NCI-H128 (cell line): ENCODE data around the gene RAB36.
A peak's percentile ranks its signal among the peaks of the same experiment; 100 is the strongest.

Experiments used
- DNase-seq: peaks from one replicate; lab custom pipeline; 2025; ENCODE audit not compliant: unreplicated experiment; lab: John Stamatoyannopoulos, UW

The RAB36 gene

DNA sequence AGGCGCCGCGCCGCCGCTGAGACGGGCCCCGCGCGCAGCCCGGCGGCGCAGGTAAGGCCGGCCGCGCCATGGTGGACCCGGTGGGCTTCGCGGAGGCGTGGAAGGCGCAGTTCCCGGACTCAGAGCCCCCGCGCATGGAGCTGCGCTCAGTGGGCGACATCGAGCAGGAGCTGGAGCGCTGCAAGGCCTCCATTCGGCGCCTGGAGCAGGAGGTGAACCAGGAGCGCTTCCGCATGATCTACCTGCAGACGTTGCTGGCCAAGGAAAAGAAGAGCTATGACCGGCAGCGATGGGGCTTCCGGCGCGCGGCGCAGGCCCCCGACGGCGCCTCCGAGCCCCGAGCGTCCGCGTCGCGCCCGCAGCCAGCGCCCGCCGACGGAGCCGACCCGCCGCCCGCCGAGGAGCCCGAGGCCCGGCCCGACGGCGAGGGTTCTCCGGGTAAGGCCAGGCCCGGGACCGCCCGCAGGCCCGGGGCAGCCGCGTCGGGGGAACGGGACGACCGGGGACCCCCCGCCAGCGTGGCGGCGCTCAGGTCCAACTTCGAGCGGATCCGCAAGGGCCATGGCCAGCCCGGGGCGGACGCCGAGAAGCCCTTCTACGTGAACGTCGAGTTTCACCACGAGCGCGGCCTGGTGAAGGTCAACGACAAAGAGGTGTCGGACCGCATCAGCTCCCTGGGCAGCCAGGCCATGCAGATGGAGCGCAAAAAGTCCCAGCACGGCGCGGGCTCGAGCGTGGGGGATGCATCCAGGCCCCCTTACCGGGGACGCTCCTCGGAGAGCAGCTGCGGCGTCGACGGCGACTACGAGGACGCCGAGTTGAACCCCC lies 35.8 kb downstream of the RAB36 start:
- DNase-seq = no peak

DNA sequence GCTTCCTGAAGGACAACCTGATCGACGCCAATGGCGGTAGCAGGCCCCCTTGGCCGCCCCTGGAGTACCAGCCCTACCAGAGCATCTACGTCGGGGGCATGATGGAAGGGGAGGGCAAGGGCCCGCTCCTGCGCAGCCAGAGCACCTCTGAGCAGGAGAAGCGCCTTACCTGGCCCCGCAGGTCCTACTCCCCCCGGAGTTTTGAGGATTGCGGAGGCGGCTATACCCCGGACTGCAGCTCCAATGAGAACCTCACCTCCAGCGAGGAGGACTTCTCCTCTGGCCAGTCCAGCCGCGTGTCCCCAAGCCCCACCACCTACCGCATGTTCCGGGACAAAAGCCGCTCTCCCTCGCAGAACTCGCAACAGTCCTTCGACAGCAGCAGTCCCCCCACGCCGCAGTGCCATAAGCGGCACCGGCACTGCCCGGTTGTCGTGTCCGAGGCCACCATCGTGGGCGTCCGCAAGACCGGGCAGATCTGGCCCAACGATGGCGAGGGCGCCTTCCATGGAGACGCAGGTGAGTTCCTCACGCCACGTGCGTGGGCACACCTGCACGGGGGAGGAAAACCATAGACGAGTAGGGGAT lies 36.5 kb downstream of the RAB36 start:
- no peak for DNase-seq

DNA sequence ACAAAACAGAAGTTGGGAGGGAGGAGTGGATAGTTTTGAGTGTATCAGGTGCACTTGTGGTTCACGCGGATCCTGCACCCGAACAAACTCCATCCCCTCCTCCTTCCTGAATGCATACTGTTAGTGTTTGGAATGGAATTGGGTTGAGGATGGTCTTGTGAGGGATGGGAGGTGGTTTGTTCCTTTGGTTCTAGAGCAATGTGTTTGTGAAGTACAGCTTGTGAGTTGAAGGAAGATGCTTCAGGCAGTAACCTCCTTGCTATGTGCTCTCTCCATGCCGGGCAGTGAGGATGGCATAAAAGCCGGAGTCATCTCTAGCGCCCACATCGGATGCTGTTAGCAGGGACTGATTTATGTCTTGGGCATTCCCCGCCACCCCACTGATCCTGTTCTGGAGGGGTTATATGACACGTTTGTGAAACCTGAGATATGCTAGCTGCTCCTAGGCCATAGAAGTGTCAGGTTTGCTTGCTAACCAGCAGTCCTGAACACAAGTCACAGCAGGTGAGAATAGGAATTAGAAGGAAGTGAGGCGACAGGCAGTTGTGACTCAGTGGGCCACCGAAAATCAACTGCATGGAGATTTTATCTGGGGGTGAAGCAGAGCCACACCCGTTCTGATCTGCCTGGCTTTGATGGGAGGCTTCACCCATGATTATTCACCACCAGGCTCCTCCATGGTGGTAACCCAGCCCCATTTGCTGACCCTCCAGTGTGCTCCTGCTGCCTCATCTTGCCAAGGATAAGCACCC lies 37.2 kb downstream of the RAB36 start:
- peak; percentile 56 for DNase-seq

DNA sequence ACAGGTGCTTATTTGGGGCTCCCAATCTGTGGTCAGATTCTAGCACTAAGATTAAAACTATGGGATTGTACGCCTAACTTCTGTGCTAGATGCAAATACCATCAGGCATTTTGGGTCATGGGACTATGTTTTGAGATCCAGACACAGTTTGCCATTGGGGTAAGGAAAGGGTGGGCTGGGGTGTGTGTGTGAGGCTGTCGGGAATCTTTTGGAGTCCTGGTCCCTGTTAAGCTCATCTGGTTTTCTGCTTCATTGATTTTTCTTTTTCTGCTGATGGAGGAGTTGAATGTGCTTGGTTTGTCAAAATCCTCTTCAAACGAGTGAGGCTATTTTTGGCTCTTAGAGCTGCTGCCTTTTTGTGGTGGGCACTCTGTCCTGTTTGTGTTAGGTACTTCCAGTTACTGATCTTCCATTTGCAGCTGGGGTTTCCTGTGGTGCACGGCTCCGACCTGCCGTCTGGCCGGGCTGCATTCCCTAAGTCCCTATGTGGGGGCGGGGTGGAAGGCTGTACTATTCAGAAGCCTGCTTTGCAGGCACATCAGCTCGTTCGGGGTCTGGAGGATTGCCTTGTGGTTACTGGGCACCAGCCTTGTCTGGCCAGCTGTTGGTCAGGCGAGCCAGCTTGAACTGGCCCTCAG lies 37.9 kb downstream of the RAB36 start:
- DNase-seq = no peak

DNA sequence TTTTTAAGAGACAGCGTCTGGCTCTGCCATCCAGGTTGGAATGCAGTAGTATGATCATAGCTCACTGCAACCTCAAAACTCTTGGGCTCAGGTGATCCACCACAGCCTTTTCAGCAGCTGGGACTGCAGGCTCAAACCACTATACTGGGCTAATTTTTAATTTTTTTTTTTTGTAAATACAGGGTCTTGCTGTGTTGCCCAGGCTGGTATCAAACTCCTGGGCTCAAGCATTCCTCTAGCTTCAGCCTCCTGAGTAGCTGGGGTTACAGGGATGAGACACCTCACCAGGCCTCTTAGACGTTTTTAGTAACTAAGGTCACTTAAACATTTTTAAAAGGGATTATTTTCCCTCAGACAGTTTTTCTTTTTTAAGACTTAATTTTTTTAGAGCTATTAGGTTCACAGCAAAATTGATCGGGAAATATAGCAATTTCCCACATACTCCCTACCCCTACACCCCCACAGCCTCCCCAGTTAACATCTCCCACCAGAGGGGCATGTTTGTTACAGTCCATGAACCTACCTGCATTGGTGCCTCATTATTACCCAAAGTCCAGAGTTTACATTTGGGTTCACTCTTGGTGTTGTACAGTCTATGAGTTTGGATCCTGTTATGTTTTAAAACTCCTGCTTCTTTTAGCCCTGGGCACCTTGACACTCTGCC lies 39.0 kb downstream of the RAB36 start:
- DNase-seq = no peak

DNA sequence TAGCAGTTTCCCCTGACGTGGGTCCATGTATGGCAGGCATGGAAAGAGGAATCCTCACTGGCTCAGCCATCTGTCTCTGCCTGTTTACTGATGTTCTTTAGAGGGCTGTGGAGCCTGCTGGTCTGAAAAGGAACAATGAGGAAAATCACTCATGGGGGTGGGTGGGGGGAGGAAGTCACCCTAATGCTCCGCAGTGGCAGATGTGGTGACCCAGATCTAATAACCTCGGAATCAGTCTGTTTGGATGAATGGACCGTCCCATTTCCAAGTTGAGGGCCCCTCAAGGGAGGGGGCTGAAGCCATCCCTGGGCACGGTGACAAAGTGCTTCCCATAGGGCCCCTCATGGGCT lies 39.5 kb downstream of the RAB36 start:
- DNase-seq = no peak

DNA sequence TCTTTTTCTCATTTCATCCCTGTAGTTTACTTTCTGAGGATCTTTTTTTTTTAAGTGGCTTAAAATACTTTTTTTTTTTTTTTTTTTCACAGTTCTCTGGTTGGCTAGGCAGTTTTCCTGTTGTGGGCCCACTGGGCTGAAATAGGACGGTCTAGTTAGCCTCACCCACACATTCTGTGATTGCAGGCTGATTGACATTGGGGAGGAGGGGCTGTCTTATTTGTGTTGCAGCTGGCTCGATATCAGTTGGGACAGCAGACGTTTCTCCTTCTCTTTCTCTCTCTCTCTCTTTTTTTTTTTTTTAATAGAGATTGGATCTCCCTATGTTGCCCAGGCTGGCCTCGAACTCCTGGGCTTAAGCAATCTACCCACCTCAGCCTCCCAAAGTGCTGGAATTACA lies 41.9 kb downstream of the RAB36 start:
- DNase-seq = no peak

DNA sequence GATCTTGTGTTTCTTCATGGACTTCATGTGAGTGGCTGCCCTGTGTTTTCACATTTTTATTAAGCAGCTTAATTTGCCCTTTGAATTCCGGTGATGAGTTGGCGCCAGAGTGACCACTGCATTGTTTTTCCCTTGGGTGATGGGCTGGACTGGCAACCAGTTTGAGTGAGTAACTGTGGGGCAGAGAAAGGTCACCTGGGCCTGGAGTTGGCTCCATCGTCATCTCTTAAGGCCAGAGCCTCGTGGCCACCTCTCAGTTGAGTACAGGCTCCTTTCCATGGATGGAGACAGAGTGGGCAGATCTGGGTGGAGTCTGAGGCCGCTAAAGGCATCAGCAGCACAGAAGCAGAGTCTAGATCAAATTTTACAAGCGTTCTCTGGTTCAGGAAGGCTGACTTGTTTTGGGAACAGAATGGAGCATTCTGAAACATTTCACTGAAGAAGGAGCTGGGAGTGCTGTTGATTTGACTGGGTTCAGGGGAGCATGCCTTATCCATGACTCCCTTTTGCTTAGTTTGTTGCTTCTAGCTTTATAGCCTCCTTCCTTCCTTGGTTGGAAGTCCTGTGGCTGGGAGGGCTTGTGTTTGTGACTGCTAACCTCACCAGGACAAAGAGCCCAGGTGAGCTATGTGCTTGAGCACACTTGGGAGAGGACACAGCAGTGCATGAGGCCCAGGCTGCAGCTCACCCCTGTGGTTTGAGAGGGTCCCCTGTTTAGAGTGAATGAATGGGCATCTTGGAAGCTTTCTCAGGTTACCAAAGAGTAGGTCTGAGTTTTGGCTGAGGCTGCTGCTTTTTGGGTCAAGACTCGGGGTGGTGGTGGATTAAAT lies 42.8 kb downstream of the RAB36 start:
- DNase-seq = no peak

DNA sequence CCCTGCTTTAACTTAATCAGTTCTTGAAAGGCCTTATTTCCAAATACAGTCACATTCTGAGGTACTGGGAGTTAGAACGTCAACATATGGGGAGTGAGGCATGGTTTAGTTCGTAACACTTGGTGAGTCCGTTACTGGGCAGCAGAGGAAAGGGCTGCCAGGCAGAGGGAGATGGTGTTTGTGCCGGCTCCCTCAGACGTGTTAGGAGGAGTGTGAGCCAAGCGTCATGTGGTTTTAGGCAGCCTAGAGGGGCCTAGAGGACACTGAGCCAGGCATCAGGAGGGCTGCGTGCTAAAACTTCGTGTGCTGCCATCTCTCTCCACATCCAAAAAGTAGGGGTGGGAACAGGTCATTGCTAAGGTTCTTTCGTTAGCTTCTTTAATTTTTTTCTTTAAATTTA lies 45.2 kb downstream of the RAB36 start:
- DNase-seq = no peak

DNA sequence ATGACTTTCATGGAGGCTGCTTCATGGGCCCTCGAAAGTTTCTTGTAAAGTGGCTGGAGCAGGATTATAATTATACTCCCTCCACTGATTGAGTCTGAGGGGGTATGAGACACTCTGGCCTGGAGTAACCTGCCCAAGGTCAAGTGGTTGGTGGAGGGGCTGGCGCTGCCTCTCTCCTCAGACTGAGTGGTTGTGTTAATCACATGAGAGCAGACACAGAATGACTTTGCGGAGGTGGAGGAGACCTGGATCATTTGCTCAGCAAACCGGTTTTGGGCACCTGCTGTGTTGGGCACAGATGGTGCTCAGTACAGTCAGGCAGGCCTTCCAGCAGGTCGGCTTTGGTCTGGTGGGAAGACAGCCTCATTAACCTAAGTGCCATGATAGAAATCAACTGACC lies 46.9 kb downstream of the RAB36 start:
- DNase-seq = no peak

DNA sequence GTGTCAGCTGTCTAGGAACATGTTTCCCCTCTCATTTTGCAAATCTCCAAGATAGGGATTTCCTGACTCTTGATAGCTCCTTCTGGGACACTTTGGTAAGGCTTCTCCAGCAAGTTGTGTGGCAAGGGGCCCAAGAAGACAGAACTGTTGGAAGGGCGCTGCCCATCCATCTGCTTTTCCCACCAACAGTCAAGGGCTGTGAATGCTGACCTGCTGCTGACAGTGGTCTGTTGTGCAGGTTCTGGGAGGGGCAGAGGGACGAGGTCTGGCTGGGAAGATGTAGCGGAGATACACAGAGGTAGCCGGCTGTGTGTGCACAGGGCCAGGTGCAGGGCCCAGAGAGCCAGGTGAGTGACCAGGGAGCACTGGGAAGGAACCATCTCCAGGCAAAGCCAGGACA lies 47.3 kb downstream of the RAB36 start:
- DNase-seq = no peak

DNA sequence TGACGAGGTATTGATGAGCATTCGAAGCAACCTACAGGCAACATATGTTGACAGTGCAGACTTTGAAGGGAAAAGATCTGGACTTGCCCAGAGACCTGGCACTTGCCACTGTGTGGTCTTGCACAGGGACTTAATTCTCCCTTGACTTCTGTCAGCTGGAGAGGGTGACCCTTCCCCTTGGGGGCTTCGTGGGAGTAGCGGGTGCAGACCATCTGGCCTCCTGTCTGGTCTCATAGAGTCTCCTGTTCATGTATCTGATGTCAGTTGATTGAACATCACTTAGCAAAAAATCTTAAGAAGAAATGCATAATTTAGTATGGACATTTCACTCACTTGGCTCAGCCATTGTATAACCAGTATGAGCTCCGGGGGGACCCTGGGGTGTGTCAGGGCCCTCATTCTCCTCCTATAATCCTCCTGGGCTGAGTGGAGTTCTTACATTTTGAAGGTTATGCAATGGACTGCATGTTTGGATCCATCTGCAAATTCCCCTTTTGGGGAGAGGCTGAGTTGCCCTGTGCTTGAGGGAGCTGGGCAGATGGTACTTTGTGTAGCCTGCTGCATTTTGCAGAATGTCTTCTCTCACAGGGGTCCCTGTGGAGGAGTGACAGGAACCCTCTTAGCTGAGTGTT lies 48.0 kb downstream of the RAB36 start:
- no peak for DNase-seq

DNA sequence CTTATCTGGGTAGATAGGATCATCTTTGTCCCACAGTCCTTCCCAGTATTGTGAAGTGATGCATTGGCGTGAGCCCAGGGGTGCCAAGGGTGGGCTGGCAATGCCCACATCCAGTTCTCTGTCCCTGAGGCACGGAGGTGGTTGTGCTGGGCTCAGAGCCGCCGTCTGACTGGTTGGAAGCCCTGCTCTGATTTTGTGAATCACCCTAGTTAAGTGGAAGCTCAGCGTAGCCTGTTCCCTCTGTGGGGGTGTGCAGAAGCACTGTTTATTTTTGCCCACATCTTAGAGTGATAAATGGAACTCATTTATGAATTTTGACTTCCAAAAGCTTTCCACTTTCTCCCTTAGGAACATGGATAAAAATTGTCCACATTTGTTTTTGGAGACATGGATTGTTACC lies 48.6 kb downstream of the RAB36 start:
- DNase-seq = no peak

DNA sequence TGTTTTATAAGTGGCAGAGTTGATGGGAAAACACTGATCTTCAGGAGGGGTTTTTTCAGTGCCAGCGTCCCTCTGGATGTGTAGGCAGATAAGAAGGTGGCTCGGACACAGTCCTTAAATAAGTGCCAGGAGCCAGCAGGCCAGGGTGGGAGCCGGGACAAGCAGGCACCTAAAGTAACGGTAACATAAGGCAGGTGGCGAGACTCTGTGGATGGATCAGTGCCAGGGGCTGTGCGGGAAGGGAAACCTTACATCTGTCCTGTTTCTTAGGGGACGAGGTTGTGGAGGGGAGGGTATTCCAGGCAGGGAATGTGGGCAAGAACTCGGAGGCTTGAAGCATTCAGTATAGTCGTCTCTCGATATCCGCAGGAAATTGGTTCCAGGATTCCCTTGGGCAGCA lies 50.9 kb downstream of the RAB36 start:
- no peak for DNase-seq

DNA sequence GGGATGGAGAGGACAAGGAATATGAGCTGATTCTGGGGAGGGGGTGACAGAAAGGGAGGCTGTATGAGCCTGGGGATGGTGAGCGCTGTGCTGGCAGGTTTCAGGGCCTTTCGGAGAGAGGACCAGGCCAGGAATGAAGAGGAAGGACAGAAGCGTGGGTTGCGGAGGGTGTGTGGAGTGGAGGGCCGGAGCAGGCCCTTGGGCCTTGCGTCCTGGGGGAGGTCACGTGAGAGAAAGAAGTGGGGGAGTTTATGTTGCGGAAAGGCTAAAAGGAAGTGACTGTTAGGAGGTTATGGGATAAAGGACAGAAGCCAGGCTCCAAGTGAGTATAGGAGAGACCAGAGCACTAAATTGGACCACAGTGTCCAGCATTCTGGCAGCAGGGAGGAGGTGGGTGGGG lies 52.6 kb downstream of the RAB36 start:
- no peak for DNase-seq

DNA sequence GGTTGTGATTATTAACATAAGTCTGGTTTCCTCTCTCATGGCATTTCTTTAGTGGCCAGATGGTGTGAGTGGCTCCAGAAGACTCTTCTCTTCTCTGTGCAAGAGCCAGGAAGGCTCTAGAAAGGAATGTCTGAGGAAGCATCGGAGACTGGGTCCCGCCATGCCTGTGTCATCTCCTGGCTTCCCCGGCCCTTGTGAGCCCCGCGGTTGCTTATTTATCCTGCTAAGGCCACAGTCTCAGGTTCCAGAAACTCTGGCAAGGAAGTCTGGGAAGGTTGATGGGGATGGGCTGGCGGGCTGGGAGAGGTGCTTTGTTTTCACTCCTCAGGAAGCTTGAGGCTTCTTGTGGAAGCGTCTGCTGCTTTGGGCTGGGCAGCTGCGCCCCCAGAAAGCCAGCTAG lies 53.9 kb downstream of the RAB36 start:
- DNase-seq = no peak

DNA sequence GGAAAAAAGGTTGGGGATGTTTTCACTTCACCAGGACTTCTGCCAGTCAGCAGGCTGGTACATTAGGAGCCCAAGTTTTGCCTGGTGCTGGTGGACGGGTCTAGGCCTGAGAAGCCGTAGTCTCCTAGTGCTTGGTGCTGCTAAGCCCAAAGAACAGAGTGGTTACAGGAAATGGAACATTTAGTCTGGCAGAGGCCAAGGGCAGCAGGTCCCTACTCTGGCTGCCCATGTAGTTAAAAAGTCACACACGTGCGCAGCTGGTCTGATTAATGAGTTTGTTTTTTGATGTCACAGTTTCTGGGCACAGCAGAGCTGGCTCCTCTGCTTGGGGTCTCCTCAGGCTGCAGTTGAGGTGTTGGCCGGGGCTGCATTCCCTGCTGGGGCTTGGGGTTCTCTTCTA lies 55.6 kb downstream of the RAB36 start:
- DNase-seq = no peak

DNA sequence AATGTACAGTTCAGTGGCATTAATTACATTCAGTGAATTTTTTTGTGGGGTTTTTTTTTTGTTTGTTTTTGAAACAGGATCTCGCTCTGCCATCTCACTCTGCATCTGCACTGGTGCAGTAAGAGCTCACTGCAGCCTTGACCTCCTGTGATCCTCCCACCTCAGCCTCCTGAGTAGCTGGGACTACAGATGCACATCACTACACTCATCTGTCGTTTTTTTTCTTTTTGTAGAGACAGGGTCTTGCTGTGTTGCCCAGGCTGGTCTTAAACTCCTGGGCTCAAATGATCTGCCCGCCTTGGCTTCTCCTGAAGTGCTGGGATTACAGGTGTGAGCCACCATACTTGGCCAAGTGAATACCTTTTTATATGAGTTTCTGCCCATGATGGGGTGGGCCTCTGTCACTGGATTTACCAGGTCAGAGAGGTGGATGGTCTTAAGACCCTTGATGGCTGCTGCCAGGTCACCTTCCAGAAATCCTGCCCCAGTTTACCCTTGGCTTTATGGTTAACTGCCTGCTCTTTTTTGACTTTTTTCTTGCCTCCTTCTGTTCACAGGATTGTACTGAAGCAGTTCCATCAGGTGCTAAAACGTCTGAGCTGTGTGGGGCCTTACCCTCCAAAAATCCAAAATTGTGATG lies 57.7 kb downstream of the RAB36 start:
- DNase-seq = no peak

DNA sequence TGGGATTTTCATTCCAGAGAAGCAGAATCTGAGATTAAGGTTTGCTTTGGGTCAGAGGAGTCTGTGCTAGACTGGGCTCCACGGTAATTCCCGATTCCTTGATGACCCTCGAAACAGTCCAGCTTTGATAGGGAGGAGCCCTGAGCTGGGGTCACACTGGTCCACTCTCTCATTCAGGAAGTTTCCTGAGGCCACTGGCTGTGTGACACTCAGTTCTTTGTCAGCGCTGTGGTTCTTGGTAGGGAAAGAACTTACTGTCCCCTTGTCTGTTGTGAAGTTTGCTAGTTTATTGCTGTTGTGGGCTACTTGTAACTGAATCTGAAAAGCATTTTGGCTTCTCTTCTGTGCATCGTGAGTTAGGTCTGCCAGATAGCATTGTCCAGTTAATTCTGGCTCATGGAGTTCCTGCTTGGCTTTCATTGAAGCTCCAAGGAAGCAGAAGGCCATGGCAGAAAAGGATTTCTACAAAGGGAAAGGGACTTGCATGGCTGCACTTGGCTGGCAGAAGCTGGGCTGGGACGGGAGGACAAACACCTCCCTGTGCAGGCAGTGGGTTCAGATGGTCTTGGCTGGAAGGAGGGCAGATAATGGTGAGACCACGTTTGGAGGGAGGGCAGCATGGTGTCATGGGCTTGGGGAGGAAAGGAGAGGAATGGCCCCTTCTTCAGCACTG lies 58.3 kb downstream of the RAB36 start:
- no peak for DNase-seq
